LNCaP clone FGC (cell line): ENCODE measurements around the gene MED14.

Experiments used
- DNase-seq: peaks from one replicate; pipeline ENCODE4 v3.0.0-alpha.2; 2011; ENCODE audit warnings: low read depth
- H3K4me3 ChIP-seq: 2 replicates; pipeline ENCODE4 v1.5.1; 2011; ENCODE audit warnings: mild to moderate bottlenecking, low read depth, low read length, control low read depth
- TF ChIP-seq, protein P1 (sequence below): IDR thresholded peaks from 2 replicates; pipeline ENCODE4 v1.5.1; 2012; ENCODE audit warnings: mild to moderate bottlenecking; ENCODE audit not compliant: control insufficient read depth, insufficient read depth; ENCODE audit errors: extremely low read depth

MED14 gene

DNA sequence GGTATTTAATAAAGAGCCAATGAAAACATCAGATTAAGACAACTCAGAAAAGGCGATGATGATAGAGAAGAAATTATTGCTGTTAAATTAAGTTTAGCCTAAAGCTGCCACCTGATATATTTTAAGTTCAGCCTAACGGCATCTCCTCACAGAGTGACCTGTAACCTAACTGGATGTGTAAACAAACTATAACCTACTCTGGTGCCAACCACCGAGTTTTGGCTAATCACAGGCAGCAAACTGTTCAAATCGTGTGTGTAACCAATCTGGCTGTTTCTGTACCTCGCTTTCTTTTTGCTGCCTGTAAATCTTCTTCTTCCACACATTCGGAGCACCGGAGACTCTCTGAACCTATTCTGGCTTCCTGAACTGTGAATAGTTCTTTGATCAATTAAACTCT is 37.8 kb upstream of the MED14 start:
- TF ChIP-seq, protein P1, sequence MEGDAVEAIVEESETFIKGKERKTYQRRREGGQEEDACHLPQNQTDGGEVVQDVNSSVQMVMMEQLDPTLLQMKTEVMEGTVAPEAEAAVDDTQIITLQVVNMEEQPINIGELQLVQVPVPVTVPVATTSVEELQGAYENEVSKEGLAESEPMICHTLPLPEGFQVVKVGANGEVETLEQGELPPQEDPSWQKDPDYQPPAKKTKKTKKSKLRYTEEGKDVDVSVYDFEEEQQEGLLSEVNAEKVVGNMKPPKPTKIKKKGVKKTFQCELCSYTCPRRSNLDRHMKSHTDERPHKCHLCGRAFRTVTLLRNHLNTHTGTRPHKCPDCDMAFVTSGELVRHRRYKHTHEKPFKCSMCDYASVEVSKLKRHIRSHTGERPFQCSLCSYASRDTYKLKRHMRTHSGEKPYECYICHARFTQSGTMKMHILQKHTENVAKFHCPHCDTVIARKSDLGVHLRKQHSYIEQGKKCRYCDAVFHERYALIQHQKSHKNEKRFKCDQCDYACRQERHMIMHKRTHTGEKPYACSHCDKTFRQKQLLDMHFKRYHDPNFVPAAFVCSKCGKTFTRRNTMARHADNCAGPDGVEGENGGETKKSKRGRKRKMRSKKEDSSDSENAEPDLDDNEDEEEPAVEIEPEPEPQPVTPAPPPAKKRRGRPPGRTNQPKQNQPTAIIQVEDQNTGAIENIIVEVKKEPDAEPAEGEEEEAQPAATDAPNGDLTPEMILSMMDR: no peak
- DNase-seq: no peak
- no peak overlapping the region for H3K4me3 ChIP-seq

DNA sequence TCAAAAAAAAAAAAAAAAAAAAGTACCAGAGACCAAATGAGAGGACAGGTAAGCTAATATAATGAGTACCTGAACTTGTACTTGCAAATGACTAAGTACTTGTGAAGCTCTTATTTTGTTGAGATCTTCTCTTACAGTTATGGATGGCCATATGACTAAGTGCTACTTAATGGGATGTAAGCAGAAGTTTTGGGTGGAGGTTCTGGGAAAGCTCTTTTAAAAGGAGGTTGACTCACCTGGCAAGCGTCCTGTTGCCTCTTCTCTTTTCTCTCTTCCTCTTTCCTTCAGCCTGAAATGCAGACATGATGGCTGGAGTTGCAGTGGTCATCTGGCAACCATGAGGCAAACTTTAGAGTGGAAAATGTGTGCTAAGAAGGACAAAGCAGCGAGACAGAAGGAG is 36.9 kb upstream of the MED14 start:
- TF ChIP-seq, protein P1: no peak
- no peak overlapping the region for H3K4me3 ChIP-seq
- no peak for DNase-seq

DNA sequence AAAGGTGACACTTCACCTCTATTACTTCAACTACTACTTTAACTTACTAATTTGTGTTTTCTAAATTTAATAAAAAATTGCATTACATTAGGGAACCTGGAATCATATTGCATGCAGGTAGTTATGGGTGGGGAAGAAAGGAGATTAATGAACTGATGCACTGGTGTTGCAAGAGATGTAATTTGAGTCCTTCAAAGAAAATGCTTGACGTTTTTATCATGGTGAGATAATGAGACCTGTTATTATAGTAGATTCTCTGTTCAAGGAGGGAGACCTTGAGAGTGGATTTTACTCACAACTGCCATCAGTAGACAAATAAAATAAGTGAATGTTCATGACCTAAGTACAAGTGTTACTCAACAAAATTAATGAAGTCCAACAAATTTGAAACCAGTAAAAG is 26.4 kb upstream of the MED14 start:
- TF ChIP-seq, protein P1: no peak

DNA sequence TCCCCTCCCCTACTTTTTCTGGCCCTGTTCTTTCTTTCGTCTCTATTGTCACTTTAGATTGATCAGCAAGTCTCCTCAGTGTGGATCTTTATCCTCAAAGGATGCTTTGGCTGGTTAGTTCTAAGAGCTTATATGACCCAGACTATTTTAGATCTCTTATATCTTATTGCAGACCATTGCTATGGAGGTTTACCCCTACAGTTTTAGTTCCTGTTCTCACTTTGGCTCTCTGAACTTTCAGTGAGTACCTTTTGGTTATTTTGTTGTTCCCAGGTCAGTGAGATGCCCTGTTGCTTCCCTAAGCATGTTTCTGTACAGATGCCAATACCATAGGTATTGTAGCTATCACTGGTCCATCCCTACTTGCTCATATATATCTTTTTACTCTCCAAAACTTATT is 24.0 kb upstream of the MED14 start:
- no peak overlapping the region for H3K4me3 ChIP-seq
- DNase-seq: no peak
- TF ChIP-seq, protein P1: no peak

More for the DNA sequence above, 26.4 kb upstream of the MED14 start:
- DNase-seq: no peak
- H3K4me3 ChIP-seq: no peak overlapping the region

DNA sequence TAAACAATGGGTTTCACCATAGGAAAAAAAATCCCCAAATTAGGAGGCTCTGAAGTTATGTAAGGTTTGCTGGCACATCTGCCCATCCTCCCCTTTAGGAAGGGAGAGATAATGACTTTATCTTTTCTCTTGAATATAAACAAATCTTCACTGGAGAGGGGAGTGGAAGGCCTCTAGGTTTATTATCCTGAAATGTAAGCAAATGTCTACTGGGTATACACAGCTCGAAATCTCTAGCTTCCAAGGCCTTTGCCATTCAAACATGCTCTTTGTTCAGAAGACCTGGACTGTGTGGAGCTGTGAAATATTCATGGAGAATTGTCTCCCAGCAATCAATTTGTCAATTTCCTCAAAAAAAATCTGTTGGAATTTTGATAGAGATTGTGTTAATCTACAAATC is 21.7 kb upstream of the MED14 start:
- TF ChIP-seq, protein P1: no peak
- DNase-seq: no peak
- no peak overlapping the region for H3K4me3 ChIP-seq

DNA sequence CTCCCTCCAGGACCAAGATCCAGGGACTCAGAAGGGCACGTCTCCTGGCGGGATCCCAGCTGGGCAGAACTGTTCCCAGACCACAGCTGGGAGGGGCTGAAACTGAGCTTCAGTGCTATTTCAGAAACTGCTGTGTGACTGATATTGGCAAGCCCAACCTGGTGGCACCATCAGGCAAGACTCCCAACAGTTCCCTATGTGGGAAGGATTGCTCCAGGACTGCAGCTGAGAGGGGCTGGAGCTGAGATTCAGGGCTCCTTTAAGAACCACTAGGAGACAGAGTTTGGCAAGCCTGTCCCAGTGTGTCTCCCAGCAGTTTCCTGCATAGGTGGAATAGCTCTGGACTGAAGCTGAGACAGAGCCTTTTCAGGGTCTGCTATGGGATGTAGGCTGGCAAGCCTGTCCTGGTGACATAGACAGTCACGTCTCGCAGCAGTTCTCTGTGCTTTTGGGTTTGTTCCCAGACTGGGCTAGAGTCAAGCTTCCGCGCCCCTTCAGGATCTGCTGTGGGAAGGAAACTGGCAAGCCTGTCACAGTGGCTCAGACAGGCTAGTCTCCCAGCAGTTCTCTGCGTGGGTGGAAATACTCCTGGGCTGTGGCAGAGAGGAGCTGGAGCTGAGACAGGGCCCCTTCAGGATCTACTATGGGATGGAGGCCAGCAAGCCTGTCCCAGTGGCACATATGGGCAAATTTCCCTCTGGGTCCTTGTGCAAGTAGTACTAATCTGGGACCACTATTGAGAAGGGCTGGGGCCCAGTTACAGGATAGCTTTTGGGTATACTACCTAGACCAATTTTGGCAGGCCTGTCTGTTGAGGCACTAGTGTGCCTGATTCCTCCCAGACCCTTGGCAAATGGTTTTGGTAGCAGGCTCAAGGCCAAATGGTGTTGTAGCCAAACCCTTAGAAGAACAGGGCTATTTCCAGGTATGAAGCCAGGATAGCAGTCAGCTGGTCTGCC is 20.2 kb upstream of the MED14 start:
- TF ChIP-seq, protein P1: no peak
- no peak for DNase-seq
- no peak overlapping the region for H3K4me3 ChIP-seq
